H1 (cell line): Measurements from ENCODE around the gene GUCA1A. TPM values are rescaled to one million over a fixed set of nuclear protein-coding genes. Genes with fewer than 3 reads are reported as not detected.

Experiments
- CTCF ChIA-PET: fragments of 300-600 bp; sonication (Branson Sonifier 250); formaldehyde crosslinking; loops from one replicate; lab custom pipeline; 2021; ENCODE audit not compliant: partially characterized antibody; lab: Charles Lee
- POLR2A ChIA-PET: fragments of 300-600 bp; sonication (Branson Sonifier 250); formaldehyde crosslinking; loops from one replicate; lab custom pipeline; 2021; ENCODE audit warnings: inconsistent platforms; ENCODE audit not compliant: partially characterized antibody; lab: Charles Lee
- DNase-seq, 2 experiments: peaks; one replicate each; pipeline versions ENCODE4 v3.0.0 to v3.0.0-alpha.2; 2010 to 2022; ENCODE audit warnings: low spot score in 2 of 2, low read depth in 1 of 2, mixed read lengths in 1 of 2
- FAIRE-seq: peaks from 2 replicates; lab custom pipeline; 2011; peaks lifted over from hg19 to GRCh38; lab: Jason Lieb, UNC
- H2AFZ ChIP-seq: 2 replicates; pipeline ENCODE4 v1.8.1; 2012; ENCODE audit warnings: low read length, inconsistent platforms
- H2AK5ac ChIP-seq: 2 replicates; pipeline ENCODE4 v1.6.1; 2013; ENCODE audit warnings: low read depth, low read length
- H2BK120ac ChIP-seq: replicated peaks from 2 replicates; pipeline ENCODE3; 2013; ENCODE audit warnings: low read depth, low read length, inconsistent platforms
- H2BK12ac ChIP-seq: 2 replicates; pipeline ENCODE4 v1.6.1; 2013; ENCODE audit warnings: low read depth, low read length
- H2BK15ac ChIP-seq: 2 replicates; pipeline ENCODE4 v1.6.1; 2013; ENCODE audit warnings: low read length
- H2BK20ac ChIP-seq: 2 replicates; pipeline ENCODE4 v1.6.1; 2013; ENCODE audit warnings: low read length
- H2BK5ac ChIP-seq: 2 replicates; pipeline ENCODE4 v1.6.1; 2013; ENCODE audit warnings: low read depth, low read length
- H3K14ac ChIP-seq: 2 replicates; pipeline ENCODE4 v1.6.1; 2013; ENCODE audit warnings: inconsistent platforms; ENCODE audit not compliant: insufficient read length
- H3K18ac ChIP-seq: 2 replicates; pipeline ENCODE4 v1.6.1; 2013; ENCODE audit warnings: low read length; ENCODE audit errors: extremely low read depth
- H3K23ac ChIP-seq: 2 replicates; pipeline ENCODE4 v1.6.1; 2013; ENCODE audit warnings: inconsistent platforms; ENCODE audit not compliant: insufficient read length
- H3K23me2 ChIP-seq: 2 replicates; pipeline ENCODE4 v1.6.1; 2013; ENCODE audit warnings: low read depth, low read length
- H3K27ac ChIP-seq: 2 replicates; pipeline ENCODE4 v1.6.1; 2011; ENCODE audit warnings: low read depth, low read length, inconsistent platforms
- H3K27me3 ChIP-seq, 4 experiments: replicated peaks in 1 of 4; 1 replicate in 1 of 4; 2 replicates in 3 of 4; pipeline versions ENCODE4 v1.6.1 to v1.8.1; 2011 to 2013; ENCODE audit warnings: low read length in 3 of 4, mild to moderate bottlenecking in 3 of 4, inconsistent platforms in 2 of 4, mixed read lengths in 2 of 4, moderate library complexity in 1 of 4; ENCODE audit not compliant: control insufficient read depth in 3 of 4, insufficient read depth in 3 of 4; ENCODE audit errors: extremely low read depth in 1 of 4
- H3K36me3 ChIP-seq, 4 experiments: 2 replicates each; pipeline versions ENCODE4 v1.6.1 to v1.8.1; 2011 to 2013; ENCODE audit warnings: mild to moderate bottlenecking in 4 of 4, low read length in 3 of 4, moderate library complexity in 2 of 4, control low read depth in 1 of 4, inconsistent platforms in 1 of 4; ENCODE audit not compliant: insufficient read depth in 4 of 4, control insufficient read depth in 2 of 4
- H3K4ac ChIP-seq: replicated peaks from 2 replicates; pipeline ENCODE3; 2013; ENCODE audit warnings: low read length, low read depth, mixed read lengths, inconsistent platforms; ENCODE audit not compliant: insufficient read length
- H3K4me1 ChIP-seq, 4 experiments: replicated peaks in 1 of 4; 1 replicate in 1 of 4; 2 replicates in 3 of 4; pipeline versions ENCODE4 v1.6.1 to v1.8.1; 2011 to 2013; ENCODE audit warnings: low read length in 3 of 4, inconsistent platforms in 2 of 4, mixed read lengths in 1 of 4; ENCODE audit not compliant: insufficient read depth in 4 of 4, control insufficient read depth in 3 of 4
- H3K4me2 ChIP-seq, 2 experiments: 2 replicates each; pipeline versions ENCODE4 v1.6.1 to v1.8.1; 2011 to 2013; ENCODE audit warnings: low read depth in 2 of 2, low read length in 2 of 2, control low read depth in 1 of 2, inconsistent platforms in 1 of 2, mild to moderate bottlenecking in 1 of 2; ENCODE audit not compliant: insufficient read depth in 1 of 2
- H3K4me3 ChIP-seq, 4 experiments: fragments of 200-600, 300-600 bp in 1 of 4; sonication (generic), shearing (Covaris generic), sonication (Bioruptor Twin) in 1 of 4; 2 replicates each; pipeline versions ENCODE4 v1.5.1 to v1.8.1; 2011 to 2016; ENCODE audit warnings: low read length in 4 of 4, low read depth in 3 of 4, control low read depth in 2 of 4, inconsistent platforms in 2 of 4, mild to moderate bottlenecking in 2 of 4, mixed read lengths in 1 of 4, moderate library complexity in 1 of 4; ENCODE audit not compliant: insufficient read depth in 2 of 4; ENCODE audit errors: extremely low read depth in 1 of 4
- H3K56ac ChIP-seq: replicated peaks from 2 replicates; pipeline ENCODE3; 2013; ENCODE audit warnings: low read depth, mild to moderate bottlenecking, mixed read lengths, low read length, inconsistent platforms; ENCODE audit not compliant: insufficient read length
- H3K79me1 ChIP-seq: 2 replicates; pipeline ENCODE4 v1.6.1; 2013; ENCODE audit warnings: low read depth, low read length, control low read depth
- H3K79me2 ChIP-seq, 2 experiments: 2 replicates each; pipeline versions ENCODE4 v1.6.1 to v1.8.1; 2012 to 2013; ENCODE audit warnings: low read length in 2 of 2, mild to moderate bottlenecking in 2 of 2, inconsistent platforms in 1 of 2; ENCODE audit not compliant: insufficient read depth in 2 of 2, control insufficient read depth in 1 of 2
- H3K9ac ChIP-seq, 4 experiments: replicated peaks in 1 of 4; 1 replicate in 1 of 4; 2 replicates in 3 of 4; pipeline versions ENCODE4 v1.6.1 to v1.8.1; 2011 to 2013; ENCODE audit warnings: low read depth in 3 of 4, low read length in 3 of 4, control low read depth in 2 of 4, mild to moderate bottlenecking in 2 of 4, moderate library complexity in 2 of 4, inconsistent platforms in 1 of 4; ENCODE audit errors: extremely low read depth in 1 of 4
- H3K9me3 ChIP-seq, 2 experiments: 2 replicates each; pipeline versions ENCODE4 v1.6.1 to v1.8.1; 2012 to 2013; ENCODE audit warnings: mild to moderate bottlenecking in 2 of 2, moderate library complexity in 2 of 2, control low read depth in 1 of 2, inconsistent platforms in 1 of 2, low read depth in 1 of 2, low read length in 1 of 2, mixed read lengths in 1 of 2; ENCODE audit not compliant: insufficient read depth in 2 of 2
- H4K20me1 ChIP-seq, 2 experiments: replicated peaks in 1 of 2; 2 replicates each; pipeline versions ENCODE3 to v1.8.1; 2011 to 2013; ENCODE audit warnings: inconsistent platforms in 2 of 2, low read length in 2 of 2, mild to moderate bottlenecking in 1 of 2; ENCODE audit not compliant: insufficient read depth in 2 of 2, control insufficient read depth in 1 of 2
- H4K5ac ChIP-seq: 2 replicates; pipeline ENCODE4 v1.6.1; 2013; ENCODE audit warnings: low read length, low read depth, mixed read lengths, inconsistent platforms; ENCODE audit not compliant: insufficient read length
- H4K8ac ChIP-seq: 2 replicates; pipeline ENCODE4 v1.8.0; 2013; ENCODE audit warnings: mild to moderate bottlenecking, moderate library complexity, low read length, inconsistent platforms; ENCODE audit not compliant: insufficient read depth; ENCODE audit errors: extremely low read depth
- H4K91ac ChIP-seq: replicated peaks from 2 replicates; pipeline ENCODE3; 2013; ENCODE audit warnings: low read length, mixed read lengths, inconsistent platforms; ENCODE audit not compliant: insufficient read length
- MAFK ChIP-seq: IDR thresholded peaks from 2 replicates; pipeline ENCODE4 v1.6.1; 2012; ENCODE audit warnings: low read depth, mild to moderate bottlenecking, improper control_type of control experiment, low read length
- NANOG ChIP-seq: IDR thresholded peaks from 2 replicates; pipeline ENCODE4 v1.6.1; 2011; ENCODE audit warnings: low read length, low read depth, mild to moderate bottlenecking, inconsistent platforms; ENCODE audit not compliant: insufficient read depth, poor library complexity, severe bottlenecking
- PHF8 ChIP-seq: fragments of 200-600 bp; sonication (generic); conservative IDR thresholded peaks from 2 replicates; pipeline ENCODE4 v1.7.1; 2012; ENCODE audit warnings: low read depth, mild to moderate bottlenecking, inconsistent platforms, low read length, moderate library complexity
- SP4 ChIP-seq: IDR thresholded peaks from 2 replicates; pipeline ENCODE4 v1.6.1; 2012; ENCODE audit warnings: low read length, inconsistent platforms
- TAF7 ChIP-seq: optimal IDR thresholded peaks from 2 replicates; pipeline ENCODE3; 2011; ENCODE audit warnings: low read depth, mild to moderate bottlenecking, inconsistent platforms, low read length, moderate library complexity, borderline replicate concordance
- YY1 ChIP-seq: IDR thresholded peaks from 2 replicates; pipeline ENCODE4 v1.6.1; 2011; ENCODE audit warnings: low read depth, mild to moderate bottlenecking, low read length
- WGBS, 2 experiments: shearing (Covaris generic) in 1 of 2; methylation state at CpG; one replicate each; pipeline versions ENCODE4 v1.1.6 to v1.1.7; 2013 to 2015; ENCODE audit warnings: low lambda C conversion rate in 2 of 2, mixed read lengths in 2 of 2, inconsistent platforms in 1 of 2, low coverage in 1 of 2, missing lambda C conversion rate in 1 of 2; ENCODE audit not compliant: insufficient replicate concordance in 2 of 2, insufficient coverage in 1 of 2, insufficient read length in 1 of 2; ENCODE audit errors: extremely low coverage in 1 of 2, missing lambda C conversion rate in 1 of 2; 5-methylcytosine and 5-hydroxymethylcytosine counted together
- polyA plus RNA-seq, 7 experiments: library from polyadenylated mRNA; depleted of rRNA in 3 of 7; stranded (reverse) in 5 of 7; unstranded in 2 of 7; fragments of >200 nt in 5 of 7; fragments of 200-250 nt in 2 of 7; gene quantifications; 1 replicate in 5 of 7; 2 replicates in 1 of 7; 4 replicates in 1 of 7; pipeline versions ENCODE4 v1.2.1 to v1.2.3, GENCODE V29; 2011 to 2013; ENCODE audit warnings: missing spikeins in 2 of 7, mixed read lengths in 2 of 7
- total RNA-seq: library from RNA; stranded (reverse); fragmentation: NEBNext Ultra II Directional; extraction: Animal tissue kit (Norgen Biotek cat#: 25700); gene quantifications from 2 replicates; pipeline ENCODE4 v1.2.1, GENCODE V29; 2021
- TF ChIP-seq, protein P1 (sequence below): IDR thresholded peaks from 2 replicates; pipeline ENCODE4 v1.6.1; 2012; ENCODE audit warnings: inconsistent platforms
- TF ChIP-seq, protein P2 (sequence below): IDR thresholded peaks from 2 replicates; pipeline ENCODE4 v1.6.1; 2012; ENCODE audit warnings: inconsistent platforms

Gene GUCA1A
- total and polyA plus RNA-seq, 2 of the 8 experiments (the other 6 are each of a cell fraction or from before 2014, with no cell fraction given), result 4.6 to 24.6 TPM

DNA sequence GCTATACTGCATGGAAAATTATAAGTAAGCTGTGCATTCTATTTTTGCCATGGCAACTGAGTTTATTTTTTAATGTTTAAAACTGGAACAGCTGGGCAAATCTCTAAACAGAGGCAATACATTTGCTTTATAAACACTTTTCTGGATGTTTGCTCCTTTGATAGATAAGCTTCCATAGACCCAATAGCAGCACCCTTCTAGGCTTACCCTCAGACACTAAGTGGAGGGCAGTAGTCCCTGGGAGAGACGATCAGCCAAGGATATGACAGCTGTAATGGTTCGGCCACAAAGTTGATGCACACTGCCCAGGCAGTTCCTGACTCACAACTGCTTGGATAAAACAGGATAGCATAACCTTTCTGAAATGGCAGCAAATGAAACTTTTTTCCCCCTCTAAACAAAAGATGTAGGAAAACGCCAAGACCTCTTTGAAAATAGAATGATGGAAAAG lies 53.0 kb downstream of the GUCA1A start:
- Histone ChIP-seq H3K27ac (no peak overlapping the region), H3K4me1 (no peaks in the 10 kb centered on the region), H3K79me2 (no peaks in the 10 kb centered on the region), H3K4me2 (no peak overlapping the region), H3K36me3 (peaks cover 0 to 23% (median 11%) of the 10 kb centered on the region in 4 experiments; a peak in 6 of 8 replicates), H3K4me3 (no peak overlapping the region), H4K91ac (no peak overlapping the region), H2AFZ (no peak overlapping the region), H4K20me1 (no peaks in the 10 kb centered on the region), H2BK15ac (no peak overlapping the region), H2AK5ac (no peak overlapping the region), H2BK12ac (no peak overlapping the region), H3K9me3 (no peaks in the 10 kb centered on the region), H3K14ac (no peak overlapping the region), H3K79me1 (no peaks in the 10 kb centered on the region), H3K18ac (no peak overlapping the region), H3K4ac (no peak overlapping the region), H4K5ac (no peak overlapping the region), H3K56ac (no peak overlapping the region), H3K9ac (no peak overlapping the region), H2BK20ac (no peak overlapping the region), H3K23me2 (no peaks in the 10 kb centered on the region), H3K27me3 (no peaks in the 10 kb centered on the region), H4K8ac (no peak overlapping the region), H2BK120ac (no peak overlapping the region), H3K23ac (no peak overlapping the region), H2BK5ac (no peak overlapping the region)
- POLR2A ChIA-PET, result interaction anchor here (0.6 kb wide), 1 partner anchor 695 kb away, joined by 3 read pairs; no protein-coding TSS in a partner anchor
- 91% methylated on average over 3 of the region's 3 CpGs; no CpG with 5 or more reads in 1 of the 2 experiments for WGBS, 2 experiments
- FAIRE-seq (no peak), DNase-seq (no peak)
- CTCF ChIA-PET, result interaction anchor here (1.0 to 5.2 kb wide), 5 partner anchors 11 to 305 kb away, joined by 3 to 52 read pairs (median 5); partner anchors contain the start of gene MRPS10
- TF ChIP-seq PHF8 (no peak), SP4 (no peak), YY1 (no peak), NANOG (no peak), MAFK (no peak), TAF7 (no peak)
- TF ChIP-seq, protein P1, sequence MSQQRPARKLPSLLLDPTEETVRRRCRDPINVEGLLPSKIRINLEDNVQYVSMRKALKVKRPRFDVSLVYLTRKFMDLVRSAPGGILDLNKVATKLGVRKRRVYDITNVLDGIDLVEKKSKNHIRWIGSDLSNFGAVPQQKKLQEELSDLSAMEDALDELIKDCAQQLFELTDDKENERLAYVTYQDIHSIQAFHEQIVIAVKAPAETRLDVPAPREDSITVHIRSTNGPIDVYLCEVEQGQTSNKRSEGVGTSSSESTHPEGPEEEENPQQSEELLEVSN, result no peak
- TF ChIP-seq, protein P2, sequence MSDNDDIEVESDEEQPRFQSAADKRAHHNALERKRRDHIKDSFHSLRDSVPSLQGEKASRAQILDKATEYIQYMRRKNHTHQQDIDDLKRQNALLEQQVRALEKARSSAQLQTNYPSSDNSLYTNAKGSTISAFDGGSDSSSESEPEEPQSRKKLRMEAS, result no peak
